Osteoblast (primary cell): Measurements from ENCODE around the gene CELF4. TPM values are rescaled to one million over a fixed set of nuclear protein-coding genes. Genes with fewer than 3 reads are reported as not detected.

Experiments
- DNase-seq: peaks from one replicate; pipeline ENCODE4 v3.0.0; 2011; ENCODE audit warnings: low spot score, mixed read lengths; ENCODE audit not compliant: insufficient read length; ENCODE audit errors: missing footprints
- H2AFZ ChIP-seq: 2 replicates; pipeline ENCODE4 v1.6.0; 2011; ENCODE audit warnings: mild to moderate bottlenecking, low read length
- H3K27ac ChIP-seq: 2 replicates; pipeline ENCODE4 v1.5.1; 2011; ENCODE audit warnings: mild to moderate bottlenecking, low read depth, low read length, moderate library complexity
- H3K27me3 ChIP-seq: 2 replicates; pipeline ENCODE4 v1.6.0; 2012; ENCODE audit warnings: mild to moderate bottlenecking, control low read depth, inconsistent platforms, low read length, moderate library complexity; ENCODE audit not compliant: insufficient read depth
- H3K36me3 ChIP-seq: 2 replicates; pipeline ENCODE4 v1.5.1; 2011; ENCODE audit warnings: mild to moderate bottlenecking, low read length, control low read depth, moderate library complexity; ENCODE audit not compliant: insufficient read depth
- H3K4me1 ChIP-seq: 2 replicates; pipeline ENCODE4 v1.5.1; 2011; ENCODE audit warnings: mild to moderate bottlenecking, low read length, control low read depth, moderate library complexity; ENCODE audit not compliant: insufficient read depth
- H3K4me2 ChIP-seq: 2 replicates; pipeline ENCODE4 v1.6.0; 2011; ENCODE audit warnings: mild to moderate bottlenecking, low read length; ENCODE audit not compliant: insufficient read depth
- H3K4me3 ChIP-seq: fragments of 200-600 bp; sonication (generic); 3 replicates; pipeline ENCODE4 v1.5.1; 2012; ENCODE audit warnings: mild to moderate bottlenecking, low read length, inconsistent platforms; ENCODE audit not compliant: insufficient read depth
- H3K79me2 ChIP-seq: 2 replicates; pipeline ENCODE4 v1.6.0; 2012; ENCODE audit warnings: mild to moderate bottlenecking, low read length, control low read depth, inconsistent platforms; ENCODE audit not compliant: insufficient read depth
- H3K9me3 ChIP-seq: 2 replicates; pipeline ENCODE4 v1.5.1; 2011; ENCODE audit warnings: low read depth, low read length, control low read depth
- H4K20me1 ChIP-seq: 2 replicates; pipeline ENCODE4 v1.6.0; 2012; ENCODE audit warnings: mild to moderate bottlenecking, low read length, control low read depth; ENCODE audit not compliant: insufficient read depth
- total RNA-seq: library from RNA; depleted of rRNA; stranded (reverse); fragments of >200 nt; gene quantifications from 2 replicates; pipeline ENCODE4 v1.2.3, GENCODE V29; 2012
- TF ChIP-seq, protein P1 (sequence below): IDR thresholded peaks from 2 replicates; pipeline ENCODE4 v1.5.1; 2011; ENCODE audit warnings: mild to moderate bottlenecking, low read depth, low read length, moderate library complexity; ENCODE audit errors: extremely low read depth

Gene CELF4
- total RNA-seq, 1 donor = not detected

DNA sequence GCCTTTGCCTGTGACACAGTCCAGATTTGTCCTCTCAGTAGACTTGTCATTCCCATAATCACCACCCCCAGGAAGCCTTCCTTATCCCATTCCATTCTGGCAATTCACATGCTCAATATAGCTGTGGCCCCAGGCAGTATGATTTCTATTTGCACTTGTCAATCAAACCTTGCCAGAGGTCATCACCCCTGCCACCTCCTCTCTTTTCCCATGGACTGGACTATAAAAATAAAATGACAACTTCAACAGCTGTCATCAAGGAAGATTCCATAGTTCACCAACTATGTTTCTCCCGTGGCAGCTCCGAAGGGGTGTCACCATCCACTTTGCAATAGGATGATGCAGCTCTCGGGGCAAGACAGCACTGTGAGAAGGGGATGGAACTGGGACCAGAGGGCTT, 255.7 kb downstream of the CELF4 start:
- no peaks in the 10 kb centered on the region for H3K9me3 ChIP-seq
- DNase-seq = no peak

DNA sequence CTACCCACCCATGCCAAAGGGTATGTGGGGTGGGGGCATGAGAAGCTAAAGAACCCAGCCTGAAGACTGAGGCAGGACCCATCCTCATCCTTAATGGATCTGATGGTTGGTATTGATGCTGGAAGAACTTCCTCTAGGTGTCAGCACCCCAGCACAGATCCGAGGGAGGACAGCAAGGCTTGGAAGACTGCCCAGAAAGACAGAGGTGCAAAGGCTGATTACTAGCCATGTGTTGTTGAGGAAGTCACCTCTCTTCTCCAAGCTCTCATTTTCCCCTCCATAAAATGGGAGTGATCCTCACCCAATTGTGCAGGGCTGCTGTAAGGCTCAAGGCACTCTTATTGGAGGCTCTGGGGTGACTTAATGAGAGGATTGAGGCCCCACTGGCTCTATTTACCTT, 256.5 kb downstream of the CELF4 start:
- no peak for DNase-seq
- no peaks in the 10 kb centered on the region for H3K36me3 ChIP-seq
- H3K79me2 ChIP-seq = no peaks in the 10 kb centered on the region
- H2AFZ ChIP-seq = no peak overlapping the region
- no peak overlapping the region for H3K27ac ChIP-seq
- TF ChIP-seq, protein P1, sequence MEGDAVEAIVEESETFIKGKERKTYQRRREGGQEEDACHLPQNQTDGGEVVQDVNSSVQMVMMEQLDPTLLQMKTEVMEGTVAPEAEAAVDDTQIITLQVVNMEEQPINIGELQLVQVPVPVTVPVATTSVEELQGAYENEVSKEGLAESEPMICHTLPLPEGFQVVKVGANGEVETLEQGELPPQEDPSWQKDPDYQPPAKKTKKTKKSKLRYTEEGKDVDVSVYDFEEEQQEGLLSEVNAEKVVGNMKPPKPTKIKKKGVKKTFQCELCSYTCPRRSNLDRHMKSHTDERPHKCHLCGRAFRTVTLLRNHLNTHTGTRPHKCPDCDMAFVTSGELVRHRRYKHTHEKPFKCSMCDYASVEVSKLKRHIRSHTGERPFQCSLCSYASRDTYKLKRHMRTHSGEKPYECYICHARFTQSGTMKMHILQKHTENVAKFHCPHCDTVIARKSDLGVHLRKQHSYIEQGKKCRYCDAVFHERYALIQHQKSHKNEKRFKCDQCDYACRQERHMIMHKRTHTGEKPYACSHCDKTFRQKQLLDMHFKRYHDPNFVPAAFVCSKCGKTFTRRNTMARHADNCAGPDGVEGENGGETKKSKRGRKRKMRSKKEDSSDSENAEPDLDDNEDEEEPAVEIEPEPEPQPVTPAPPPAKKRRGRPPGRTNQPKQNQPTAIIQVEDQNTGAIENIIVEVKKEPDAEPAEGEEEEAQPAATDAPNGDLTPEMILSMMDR = no peak
- H3K4me1 ChIP-seq = no peaks in the 10 kb centered on the region
- no peaks in the 10 kb centered on the region for H3K27me3 ChIP-seq
- no peaks in the 10 kb centered on the region for H4K20me1 ChIP-seq
- no peak overlapping the region for H3K4me3 ChIP-seq
- no peak overlapping the region for H3K4me2 ChIP-seq
- H3K9me3 ChIP-seq = no peaks in the 10 kb centered on the region

More for the DNA sequence above, 255.7 kb downstream of the CELF4 start:
- no peaks in the 10 kb centered on the region for H3K79me2 ChIP-seq
- H3K27ac ChIP-seq = no peak overlapping the region
- no peaks in the 10 kb centered on the region for H3K36me3 ChIP-seq
- no peaks in the 10 kb centered on the region for H3K4me1 ChIP-seq
- H4K20me1 ChIP-seq = no peaks in the 10 kb centered on the region
- H3K27me3 ChIP-seq = no peaks in the 10 kb centered on the region
- no peak overlapping the region for H3K4me2 ChIP-seq
- H2AFZ ChIP-seq = no peak overlapping the region
- TF ChIP-seq, protein P1 = no peak
- no peak overlapping the region for H3K4me3 ChIP-seq

DNA sequence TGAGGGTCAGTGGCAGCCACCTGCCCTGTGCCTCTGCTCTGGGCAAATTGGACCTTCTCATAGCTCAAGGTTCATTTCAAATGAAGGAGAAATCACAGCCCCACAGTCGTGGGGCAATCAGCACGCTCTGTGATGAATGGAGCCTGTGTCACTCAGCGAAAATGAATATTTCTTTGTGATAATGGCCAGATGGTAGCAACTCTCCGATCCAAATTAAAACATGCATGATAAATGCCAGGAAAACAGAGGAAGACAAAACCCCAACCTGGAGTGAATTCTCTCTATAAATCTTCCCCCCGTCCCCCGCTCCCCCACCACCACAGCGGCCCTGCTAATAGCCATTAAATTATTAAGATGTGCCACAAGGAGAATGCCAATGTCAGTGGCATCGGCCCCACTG, 258.4 kb downstream of the CELF4 start:
- H3K27me3 ChIP-seq = no peaks in the 10 kb centered on the region

DNA sequence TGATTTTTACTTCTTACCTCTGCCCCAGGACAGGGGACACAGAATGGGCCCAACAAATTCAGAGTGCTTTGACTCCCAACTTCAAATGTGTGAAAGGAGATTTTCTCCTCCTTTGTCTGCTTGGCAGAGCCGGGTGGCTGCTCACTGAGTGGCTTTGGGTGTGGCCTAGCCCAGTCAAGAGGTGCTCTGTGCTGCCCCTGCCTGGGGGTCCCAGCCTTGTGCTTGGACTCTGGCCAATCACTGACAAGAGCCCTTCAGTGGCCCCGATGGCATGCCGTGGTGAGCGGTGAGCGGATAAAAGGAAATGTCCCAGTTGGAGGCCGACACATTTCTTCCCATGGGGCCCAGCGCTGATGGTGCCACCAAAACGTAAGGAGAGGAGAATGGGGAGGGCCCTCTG, 259.2 kb downstream of the CELF4 start:
- H3K4me1 ChIP-seq = no peaks in the 10 kb centered on the region
- no peaks in the 10 kb centered on the region for H4K20me1 ChIP-seq
- H3K9me3 ChIP-seq = no peaks in the 10 kb centered on the region
- no peaks in the 10 kb centered on the region for H3K36me3 ChIP-seq
- no peaks in the 10 kb centered on the region for H3K27me3 ChIP-seq
- no peak overlapping the region for H3K4me3 ChIP-seq
- H2AFZ ChIP-seq = no peak overlapping the region
- H3K4me2 ChIP-seq = no peak overlapping the region
- H3K27ac ChIP-seq = no peak overlapping the region
- no peaks in the 10 kb centered on the region for H3K79me2 ChIP-seq
- DNase-seq = peak; percentile 26
- TF ChIP-seq, protein P1 = no peak

More for the DNA sequence above, 258.4 kb downstream of the CELF4 start:
- Histone ChIP-seq H3K4me2 (no peak overlapping the region), H3K9me3 (no peaks in the 10 kb centered on the region), H3K4me1 (no peaks in the 10 kb centered on the region), H3K27ac (no peak overlapping the region), H3K36me3 (no peaks in the 10 kb centered on the region), H3K4me3 (no peak overlapping the region), H3K79me2 (no peaks in the 10 kb centered on the region), H4K20me1 (no peaks in the 10 kb centered on the region), H2AFZ (no peak overlapping the region)
- TF ChIP-seq, protein P1 = no peak
- DNase-seq = peak; percentile 71
